HepG2 (cell line): Measurements from ENCODE around the gene WBP1. TPM values are rescaled to one million over a fixed set of nuclear protein-coding genes. Genes with fewer than 3 reads are reported as not detected.

Experiments
- CBX2 ChIP-seq, 2 experiments: fragments of 200-600 bp in 1 of 2; sonication (generic); formaldehyde crosslinking in 1 of 2; IDR thresholded peaks; 2 replicates each; pipeline versions ENCODE4 v1.7.0 to v1.8.1; 2018 to 2022; ENCODE audit warnings: low read depth in 2 of 2, low read length in 1 of 2, mild to moderate bottlenecking in 1 of 2, missing genetic modification reagents in 1 of 2
- HOXA9 ChIP-seq: sonication (generic); formaldehyde crosslinking; IDR thresholded peaks from 2 replicates; pipeline ENCODE4 v1.8.1; 2022; ENCODE audit warnings: missing genetic modification reagents, mild to moderate bottlenecking, moderate library complexity, borderline replicate concordance
- KDM3A ChIP-seq: IDR thresholded peaks from 2 replicates; pipeline ENCODE4 v1.6.1; 2018; ENCODE audit warnings: low read depth, missing compliant biosample characterization
- MTF2 ChIP-seq: sonication (generic); formaldehyde crosslinking; IDR thresholded peaks from 2 replicates; pipeline ENCODE4 v1.5.0; 2020; ENCODE audit warnings: missing genetic modification reagents, borderline replicate concordance
- NRL ChIP-seq: sonication (generic); formaldehyde crosslinking; IDR thresholded peaks from 2 replicates; pipeline ENCODE4 v1.5.0; 2020; ENCODE audit warnings: missing genetic modification reagents, mild to moderate bottlenecking, moderate library complexity, borderline replicate concordance
- PITX1 ChIP-seq: sonication (generic); formaldehyde crosslinking; IDR thresholded peaks from 2 replicates; pipeline ENCODE4 v1.5.1; 2020; ENCODE audit warnings: mild to moderate bottlenecking, missing genetic modification reagents
- REL ChIP-seq: sonication (generic); formaldehyde crosslinking; conservative IDR thresholded peaks from 2 replicates; pipeline ENCODE4 v1.8.0; 2022; ENCODE audit warnings: mild to moderate bottlenecking, missing genetic modification reagents, moderate library complexity
- REXO4 ChIP-seq: sonication (generic); formaldehyde crosslinking; IDR thresholded peaks from 2 replicates; pipeline ENCODE4 v1.8.0; 2022; ENCODE audit warnings: missing genetic modification reagents, mild to moderate bottlenecking, borderline replicate concordance
- SALL1 ChIP-seq: sonication (generic); formaldehyde crosslinking; IDR thresholded peaks from 2 replicates; pipeline ENCODE4 v1.8.0; 2022; ENCODE audit warnings: mild to moderate bottlenecking, missing genetic modification reagents
- SIX1 ChIP-seq: sonication (generic); formaldehyde crosslinking; IDR thresholded peaks from 2 replicates; pipeline ENCODE4 v1.4.0; 2020; ENCODE audit warnings: missing genetic modification reagents, borderline replicate concordance
- SMC3 ChIP-seq: IDR thresholded peaks from 2 replicates; pipeline ENCODE4 v1.6.1; 2011; ENCODE audit warnings: low read length, improper control_type of control experiment
- SNAI1 ChIP-seq: sonication (generic); formaldehyde crosslinking; IDR thresholded peaks from 2 replicates; pipeline ENCODE4 v1.5.0; 2020; ENCODE audit warnings: mild to moderate bottlenecking, missing genetic modification reagents, borderline replicate concordance
- TCF12 ChIP-seq, 2 experiments: fragments of 450-650 bp in 1 of 2; sonication (generic) in 1 of 2; formaldehyde crosslinking in 1 of 2; IDR thresholded peaks; 2 replicates each; pipeline versions ENCODE4 v1.6.1 to v1.8.0; 2017 to 2022; ENCODE audit warnings: antibody characterized with exemption in 1 of 2, mild to moderate bottlenecking in 1 of 2, missing genetic modification reagents in 1 of 2, moderate library complexity in 1 of 2
- ZNF562 ChIP-seq: sonication (generic); formaldehyde crosslinking; IDR thresholded peaks from 2 replicates; pipeline ENCODE4 v1.8.0; 2022; ENCODE audit warnings: missing genetic modification reagents, borderline replicate concordance
- ZNF746 ChIP-seq: sonication (generic); formaldehyde crosslinking; IDR thresholded peaks from 2 replicates; pipeline ENCODE4 v1.8.0; 2022; ENCODE audit warnings: mild to moderate bottlenecking, missing genetic modification reagents
- ZNF878 ChIP-seq: sonication (generic); formaldehyde crosslinking; IDR thresholded peaks from 2 replicates; pipeline ENCODE4 v1.8.1; 2023; ENCODE audit warnings: mild to moderate bottlenecking, missing genetic modification reagents, moderate library complexity
- ZSCAN12 ChIP-seq: sonication (generic); formaldehyde crosslinking; IDR thresholded peaks from 2 replicates; pipeline ENCODE4 v1.9.0; 2021; ENCODE audit warnings: mild to moderate bottlenecking, missing genetic modification reagents
- polyA plus RNA-seq, 8 experiments: library from polyadenylated mRNA; depleted of rRNA in 3 of 8; stranded (reverse) in 7 of 8; unstranded in 1 of 8; fragments of >200 nt; fragmentation: Illumina TruSeq in 4 of 8; extraction: Trizol in 4 of 8; gene quantifications; 2 replicates each; pipeline versions ENCODE4 v1.2.1 to v1.2.3, GENCODE V29; 2011 to 2016; ENCODE audit warnings: low read depth in 4 of 8, missing spikeins in 1 of 8, mixed read lengths in 1 of 8; ENCODE audit not compliant: insufficient read depth in 1 of 8
- total RNA-seq, 5 experiments: library from RNA; depleted of rRNA; stranded (reverse); fragments of >200 nt; fragmentation: Illumina TruSeq; extraction: Trizol; gene quantifications; 2 replicates each; pipeline ENCODE4 v1.2.3, GENCODE V29; 2016; ENCODE audit warnings: low read depth in 1 of 5
- TF ChIP-seq, protein P1 (sequence below): sonication (generic); formaldehyde crosslinking; IDR thresholded peaks from one replicate; pipeline ENCODE4 v1.5.1; 2020; ENCODE audit warnings: mild to moderate bottlenecking, missing genetic modification reagents; ENCODE audit errors: not compliant biosample characterization
- TF ChIP-seq, protein P2 (sequence below): sonication (generic); formaldehyde crosslinking; IDR thresholded peaks from 2 replicates; pipeline ENCODE4 v1.4.0; 2020; ENCODE audit warnings: missing genetic modification reagents

Gene WBP1
- total and polyA plus RNA-seq, 2 of the 13 experiments (the other 11 are each of a cell fraction or from before 2014, with no cell fraction given), result 38.8 to 85.7 TPM

DNA sequence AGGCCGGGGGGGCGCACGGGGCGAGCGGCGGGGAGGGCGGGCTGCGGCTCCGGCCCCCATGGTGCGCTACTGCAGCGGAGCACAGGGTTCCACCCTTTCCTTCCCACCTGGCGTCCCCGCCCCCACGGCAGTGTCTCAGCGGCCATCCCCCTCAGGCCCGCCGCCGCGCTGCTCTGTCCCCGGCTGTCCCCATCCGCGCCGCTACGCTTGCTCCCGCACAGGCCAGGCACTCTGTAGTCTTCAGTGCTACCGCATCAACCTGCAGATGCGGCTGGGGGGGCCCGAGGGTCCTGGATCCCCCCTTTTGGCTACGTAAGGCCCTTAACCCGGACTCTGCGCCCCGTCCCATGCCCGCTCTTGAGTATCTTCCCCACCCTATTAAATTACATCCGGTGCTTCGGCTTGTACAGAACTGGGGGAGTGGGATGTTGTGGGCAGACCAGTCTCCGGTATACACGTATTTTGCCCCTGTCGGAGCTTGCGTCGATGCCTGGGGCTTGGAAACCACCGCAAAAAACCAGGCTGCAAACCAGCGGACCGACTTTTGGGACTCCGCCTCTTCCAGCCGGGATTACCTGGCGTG lies 598 bp upstream of the WBP1 start (continued):
- TF ChIP-seq, protein P1, sequence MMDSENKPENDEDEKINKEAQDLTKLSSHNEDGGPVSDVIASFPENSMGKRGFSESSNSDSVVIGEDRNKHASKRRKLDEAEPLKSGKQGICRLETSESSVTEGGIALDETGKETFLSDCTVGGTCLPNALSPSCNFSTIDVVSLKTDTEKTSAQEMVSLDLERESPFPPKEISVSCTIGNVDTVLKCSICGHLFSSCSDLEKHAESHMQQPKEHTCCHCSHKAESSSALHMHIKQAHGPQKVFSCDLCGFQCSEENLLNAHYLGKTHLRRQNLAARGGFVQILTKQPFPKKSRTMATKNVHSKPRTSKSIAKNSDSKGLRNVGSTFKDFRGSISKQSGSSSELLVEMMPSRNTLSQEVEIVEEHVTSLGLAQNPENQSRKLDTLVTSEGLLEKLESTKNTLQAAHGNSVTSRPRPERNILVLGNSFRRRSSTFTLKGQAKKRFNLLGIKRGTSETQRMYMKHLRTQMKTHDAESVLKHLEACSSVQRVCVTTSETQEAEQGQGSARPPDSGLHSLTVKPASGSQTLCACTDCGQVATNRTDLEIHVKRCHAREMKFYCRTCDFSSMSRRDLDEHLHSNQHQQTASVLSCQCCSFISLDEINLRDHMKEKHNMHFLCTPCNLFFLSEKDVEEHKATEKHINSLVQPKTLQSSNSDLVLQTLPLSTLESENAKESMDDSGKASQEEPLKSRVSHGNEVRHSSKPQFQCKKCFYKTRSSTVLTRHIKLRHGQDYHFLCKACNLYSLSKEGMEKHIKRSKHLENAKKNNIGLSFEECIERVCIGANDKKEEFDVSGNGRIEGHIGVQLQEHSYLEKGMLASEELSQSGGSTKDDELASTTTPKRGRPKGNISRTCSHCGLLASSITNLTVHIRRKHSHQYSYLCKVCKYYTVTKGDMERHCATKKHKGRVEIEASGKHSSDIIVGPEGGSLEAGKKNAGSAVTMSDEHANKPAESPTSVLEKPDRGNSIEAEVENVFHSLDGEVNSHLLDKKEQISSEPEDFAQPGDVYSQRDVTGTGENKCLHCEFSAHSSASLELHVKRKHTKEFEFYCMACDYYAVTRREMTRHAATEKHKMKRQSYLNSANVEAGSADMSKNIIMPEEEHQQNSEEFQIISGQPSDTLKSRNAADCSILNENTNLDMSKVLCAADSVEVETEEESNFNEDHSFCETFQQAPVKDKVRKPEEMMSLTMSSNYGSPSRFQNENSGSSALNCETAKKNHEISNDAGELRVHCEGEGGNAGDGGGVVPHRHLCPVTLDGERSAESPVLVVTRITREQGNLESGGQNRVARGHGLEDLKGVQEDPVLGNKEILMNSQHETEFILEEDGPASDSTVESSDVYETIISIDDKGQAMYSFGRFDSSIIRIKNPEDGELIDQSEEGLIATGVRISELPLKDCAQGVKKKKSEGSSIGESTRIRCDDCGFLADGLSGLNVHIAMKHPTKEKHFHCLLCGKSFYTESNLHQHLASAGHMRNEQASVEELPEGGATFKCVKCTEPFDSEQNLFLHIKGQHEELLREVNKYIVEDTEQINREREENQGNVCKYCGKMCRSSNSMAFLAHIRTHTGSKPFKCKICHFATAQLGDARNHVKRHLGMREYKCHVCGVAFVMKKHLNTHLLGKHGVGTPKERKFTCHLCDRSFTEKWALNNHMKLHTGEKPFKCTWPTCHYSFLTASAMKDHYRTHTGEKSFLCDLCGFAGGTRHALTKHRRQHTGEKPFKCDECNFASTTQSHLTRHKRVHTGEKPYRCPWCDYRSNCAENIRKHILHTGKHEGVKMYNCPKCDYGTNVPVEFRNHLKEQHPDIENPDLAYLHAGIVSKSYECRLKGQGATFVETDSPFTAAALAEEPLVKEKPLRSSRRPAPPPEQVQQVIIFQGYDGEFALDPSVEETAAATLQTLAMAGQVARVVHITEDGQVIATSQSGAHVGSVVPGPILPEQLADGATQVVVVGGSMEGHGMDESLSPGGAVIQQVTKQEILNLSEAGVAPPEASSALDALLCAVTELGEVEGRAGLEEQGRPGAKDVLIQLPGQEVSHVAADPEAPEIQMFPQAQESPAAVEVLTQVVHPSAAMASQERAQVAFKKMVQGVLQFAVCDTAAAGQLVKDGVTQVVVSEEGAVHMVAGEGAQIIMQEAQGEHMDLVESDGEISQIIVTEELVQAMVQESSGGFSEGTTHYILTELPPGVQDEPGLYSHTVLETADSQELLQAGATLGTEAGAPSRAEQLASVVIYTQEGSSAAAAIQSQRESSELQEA (CRISPR knock-in tag), result no peak
- no peak for TF ChIP-seq CBX2 (IDR thresholded peaks at IDR 0.05; ENCODE audit: low read depth, low read length)
- TF ChIP-seq CBX2 (CRISPR knock-in tag; IDR thresholded peaks at IDR 0.05; ENCODE audit: low read depth), result 0 out of 2 replicates have a peak, but pooled peaks have one; percentile 28
- no peak for TF ChIP-seq KDM3A (CRISPR knock-in tag)
- TF ChIP-seq, protein P2, sequence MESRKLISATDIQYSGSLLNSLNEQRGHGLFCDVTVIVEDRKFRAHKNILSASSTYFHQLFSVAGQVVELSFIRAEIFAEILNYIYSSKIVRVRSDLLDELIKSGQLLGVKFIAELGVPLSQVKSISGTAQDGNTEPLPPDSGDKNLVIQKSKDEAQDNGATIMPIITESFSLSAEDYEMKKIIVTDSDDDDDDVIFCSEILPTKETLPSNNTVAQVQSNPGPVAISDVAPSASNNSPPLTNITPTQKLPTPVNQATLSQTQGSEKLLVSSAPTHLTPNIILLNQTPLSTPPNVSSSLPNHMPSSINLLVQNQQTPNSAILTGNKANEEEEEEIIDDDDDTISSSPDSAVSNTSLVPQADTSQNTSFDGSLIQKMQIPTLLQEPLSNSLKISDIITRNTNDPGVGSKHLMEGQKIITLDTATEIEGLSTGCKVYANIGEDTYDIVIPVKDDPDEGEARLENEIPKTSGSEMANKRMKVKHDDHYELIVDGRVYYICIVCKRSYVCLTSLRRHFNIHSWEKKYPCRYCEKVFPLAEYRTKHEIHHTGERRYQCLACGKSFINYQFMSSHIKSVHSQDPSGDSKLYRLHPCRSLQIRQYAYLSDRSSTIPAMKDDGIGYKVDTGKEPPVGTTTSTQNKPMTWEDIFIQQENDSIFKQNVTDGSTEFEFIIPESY (CRISPR knock-in tag), result no peak
- no peak for TF ChIP-seq HOXA9 (CRISPR knock-in tag)
- 0 out of 2 replicates have a peak, but pooled peaks have one; percentile 58 for TF ChIP-seq SNAI1 (CRISPR knock-in tag)
- no peak for TF ChIP-seq SMC3
- TF ChIP-seq PITX1 (CRISPR knock-in tag), result peak; percentile 90; the same call in 1 of the 2 replicates
- no peak for TF ChIP-seq ZNF562 (CRISPR knock-in tag)
- peak; percentile 91; the same call in 1 of the 2 replicates for TF ChIP-seq ZNF746 (CRISPR knock-in tag)
- no peak for TF ChIP-seq ZSCAN12 (CRISPR knock-in tag)
- no peak for TF ChIP-seq REL (CRISPR knock-in tag)
- no peak for TF ChIP-seq MTF2 (CRISPR knock-in tag)
- no peak for TF ChIP-seq ZNF878 (CRISPR knock-in tag)
- no peak for TF ChIP-seq TCF12 (IDR thresholded peaks at IDR 0.05)
- peak; percentile 57; the same call in 1 of the 2 replicates for TF ChIP-seq TCF12 (CRISPR knock-in tag; IDR thresholded peaks at IDR 0.05)
- TF ChIP-seq NRL, result peak; percentile 73; the same call in 1 of the 2 replicates
- peak; percentile 50; the same call in 1 of the 2 replicates for TF ChIP-seq SIX1 (CRISPR knock-in tag)
- TF ChIP-seq SALL1, result peak; percentile 71
- TF ChIP-seq REXO4 (CRISPR knock-in tag), result no peak
